Measurements from ENCODE around the gene ARHGAP44.
"Not testable (repeated sequence)": the region's sequence is repeated elsewhere in the genome, so short reads cannot be mapped to it uniquely, and the experiment has no call there.

The ARHGAP44 gene

GRCh38 chr17:12967962-12968361, 178.7 kb downstream of the ARHGAP44 start:
- DNase-seq, result no peak

DNA sequence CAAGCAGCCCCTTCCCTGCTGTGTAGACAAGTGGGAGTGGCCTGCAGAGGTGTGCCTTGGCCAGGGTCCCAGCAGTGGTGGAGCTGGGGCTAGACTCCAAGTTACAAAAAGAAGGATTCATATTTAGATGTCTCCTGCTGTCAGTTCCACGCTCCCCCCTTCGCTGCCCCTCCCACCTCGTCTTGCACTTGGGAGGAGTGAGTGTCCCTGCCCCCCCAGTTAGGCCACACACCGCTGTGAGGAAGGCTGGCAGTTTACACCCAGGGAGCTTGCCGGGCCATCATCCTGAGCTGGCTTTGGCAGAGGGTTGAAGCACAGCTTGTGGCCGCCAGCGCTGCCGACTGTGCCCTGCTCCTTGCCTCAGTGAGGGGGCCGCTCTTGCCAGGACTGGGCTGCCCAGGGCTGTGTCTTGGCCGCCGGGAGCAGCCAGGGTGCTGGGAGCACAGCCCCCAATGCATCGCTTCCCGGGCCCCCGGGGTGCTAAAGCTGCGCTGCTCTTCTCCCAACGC, 184.3 kb downstream of the ARHGAP44 start:
- DNase-seq, result no peak

GRCh38 chr17:12974005-12974531, 184.8 kb downstream of the ARHGAP44 start:
- no peak for DNase-seq

- DNase-seq, result no peak
Measured at GRCh38 chr17:12977008-12977751, 187.9 kb downstream of the ARHGAP44 start.

- not testable (repeated sequence) for DNase-seq
Measured at GRCh38 chr17:12978787-12979186, 189.5 kb downstream of the ARHGAP44 start.

- no peak for DNase-seq
Measured at GRCh38 chr17:12979246-12979645, 189.9 kb downstream of the ARHGAP44 start.

DNA sequence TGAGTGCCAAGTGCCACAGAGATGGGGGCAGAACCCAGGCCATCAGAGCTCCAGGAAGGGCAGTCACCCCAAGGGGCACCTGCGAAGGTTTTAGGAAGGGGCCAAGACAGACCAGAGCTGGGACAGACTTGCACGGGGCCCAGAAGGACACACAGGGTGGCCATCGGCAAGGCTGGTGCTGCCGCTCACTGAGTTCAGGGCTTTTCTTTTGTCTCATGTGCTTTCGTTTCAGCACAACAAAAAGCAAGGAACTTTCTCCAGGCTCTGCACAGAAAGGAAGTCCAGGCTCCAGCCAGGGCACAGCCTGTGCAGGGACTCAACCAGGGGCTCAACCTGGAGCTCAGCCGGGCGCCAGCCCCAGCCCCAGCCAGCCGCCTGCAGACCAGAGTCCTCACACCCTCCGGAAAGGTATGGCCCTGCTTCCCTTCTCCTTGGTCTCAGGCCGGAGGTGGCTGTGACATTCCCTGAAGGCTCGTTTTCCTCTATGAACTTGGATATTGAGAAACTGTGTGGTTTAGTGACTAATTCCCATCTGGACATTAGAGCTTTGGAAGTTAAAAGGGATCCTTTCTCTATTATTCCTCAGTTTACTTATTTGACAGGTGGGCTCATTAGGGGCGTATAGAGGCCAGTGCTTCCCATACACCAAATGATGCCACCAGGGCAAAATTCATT, 190.7 kb downstream of the ARHGAP44 start:
- DNase-seq, result no peak

- DNase-seq, result no peak
Measured at GRCh38 chr17:12982224-12982623, 192.9 kb downstream of the ARHGAP44 start.

GRCh38 chr17:12983991-12984884, 194.9 kb downstream of the ARHGAP44 start:
- DNase-seq, result no peak

- no peak for DNase-seq
Measured at GRCh38 chr17:12985431-12986293, 196.4 kb downstream of the ARHGAP44 start.

- no peak for DNase-seq
Measured at GRCh38 chr17:12987120-12987519, 197.8 kb downstream of the ARHGAP44 start.

DNA sequence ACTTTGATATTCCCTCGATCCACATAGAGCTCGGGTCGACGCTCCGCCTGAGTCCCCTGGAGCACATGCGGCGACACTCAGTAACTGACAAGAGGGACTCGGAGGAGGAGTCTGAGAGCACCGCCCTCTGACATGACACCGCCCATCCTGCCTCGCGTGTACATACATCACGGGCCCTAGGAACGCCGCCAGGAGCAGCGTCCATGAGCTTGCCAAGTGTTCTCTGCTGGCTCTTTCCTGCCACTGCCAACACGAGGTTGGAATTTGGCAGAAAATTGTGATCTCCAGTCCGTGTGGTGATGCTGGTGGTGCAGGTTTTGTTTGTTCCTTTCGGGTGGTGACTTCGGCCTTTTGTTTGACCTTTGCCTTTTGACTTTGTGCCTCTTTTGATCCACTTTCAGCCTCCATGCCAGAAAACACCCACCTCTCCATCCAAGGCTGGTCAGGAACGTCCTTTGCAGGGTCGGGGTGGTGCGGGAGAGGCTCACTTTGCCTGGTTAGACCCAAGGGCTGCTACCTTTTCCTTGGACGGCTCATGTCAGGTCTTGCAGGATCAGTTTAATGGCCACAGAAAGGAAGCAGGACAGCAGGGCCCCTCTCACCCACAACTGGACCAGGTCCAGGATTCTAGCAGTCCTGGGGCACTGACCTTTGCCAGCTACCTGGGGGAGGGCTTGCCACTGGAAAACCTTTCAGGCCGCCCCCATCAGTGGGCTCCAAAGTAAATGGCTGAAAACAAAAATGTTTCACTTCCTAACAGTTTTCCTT, 200.9 kb downstream of the ARHGAP44 start:
- no peak for DNase-seq

DNA sequence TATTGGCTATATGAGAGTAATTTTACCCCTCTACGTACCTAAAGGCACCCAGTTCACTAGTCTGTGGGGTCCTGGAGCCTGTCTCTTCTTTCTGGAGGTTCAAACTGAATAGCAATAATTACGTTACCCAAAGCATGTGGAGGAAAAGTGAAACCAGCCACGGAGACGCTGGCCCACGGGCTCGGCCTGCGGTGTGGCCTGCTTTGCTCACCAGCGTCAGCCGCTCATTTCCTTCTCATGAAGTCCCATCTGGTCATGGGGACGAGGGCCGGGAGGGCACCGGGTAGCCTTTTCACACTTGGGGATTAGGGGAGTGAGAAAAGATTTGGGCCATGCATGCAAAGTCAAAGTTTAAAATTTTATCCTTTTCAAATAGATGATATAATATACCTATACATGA, 201.6 kb downstream of the ARHGAP44 start:
- DNase-seq, result no peak

DNA sequence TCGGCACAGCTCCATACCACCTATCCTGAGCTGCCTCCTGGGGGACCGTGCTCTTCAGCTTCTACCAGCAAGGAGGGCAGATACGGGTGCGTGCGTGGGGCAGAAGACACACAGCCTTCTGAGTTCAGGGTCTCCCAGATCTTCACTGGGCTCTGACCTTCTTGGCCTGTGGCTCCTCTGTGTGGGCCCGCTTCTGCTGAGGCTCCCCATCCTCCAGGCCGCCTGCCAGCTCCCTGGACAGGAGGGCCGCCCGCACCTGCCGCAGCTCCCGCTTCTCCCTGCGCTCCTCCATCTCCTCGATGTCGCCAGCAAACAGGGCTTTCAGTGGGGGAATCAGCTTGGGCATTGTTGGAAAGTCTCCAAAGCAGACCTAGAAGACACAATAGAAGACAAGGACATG, 203.4 kb downstream of the ARHGAP44 start:
- DNase-seq, result no peak

- no peak for DNase-seq
Measured at GRCh38 chr17:12993631-12994030, 204.3 kb downstream of the ARHGAP44 start.

DNA sequence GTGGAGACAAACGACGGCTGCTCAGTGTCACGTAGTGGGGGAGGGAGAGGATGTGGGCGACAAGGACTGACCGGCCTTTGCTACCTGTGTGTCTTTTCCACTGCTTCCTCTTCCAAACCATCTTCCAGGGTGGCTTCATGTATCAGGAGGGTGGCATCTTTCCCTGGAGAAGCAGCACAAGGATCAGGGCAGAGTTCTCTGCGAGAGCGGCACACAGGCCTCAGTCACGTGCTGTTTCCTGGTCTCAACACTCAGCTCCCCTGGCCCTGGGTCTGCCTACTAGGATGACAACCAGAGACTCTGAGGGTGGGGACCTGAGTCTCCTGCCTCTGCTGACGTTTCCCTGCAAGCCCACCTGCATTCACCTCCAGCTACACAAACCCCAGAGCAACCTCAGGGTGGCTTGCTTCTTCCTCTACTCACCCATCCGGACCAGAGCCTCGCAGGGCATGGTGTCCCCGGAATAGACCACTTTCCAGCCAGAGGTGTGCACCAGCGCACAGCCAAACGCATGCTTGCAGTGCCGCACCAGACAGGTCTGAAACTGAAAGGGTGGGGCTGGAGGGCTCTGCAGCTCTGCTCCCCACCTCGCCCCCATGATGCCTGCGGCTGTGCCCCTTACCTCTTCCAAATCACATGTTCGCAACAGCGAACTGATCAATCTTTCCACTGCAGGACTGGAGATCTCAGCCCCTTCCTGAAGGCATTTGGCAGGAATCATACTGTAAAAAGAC, 205.2 kb downstream of the ARHGAP44 start:
- no peak for DNase-seq

DNA sequence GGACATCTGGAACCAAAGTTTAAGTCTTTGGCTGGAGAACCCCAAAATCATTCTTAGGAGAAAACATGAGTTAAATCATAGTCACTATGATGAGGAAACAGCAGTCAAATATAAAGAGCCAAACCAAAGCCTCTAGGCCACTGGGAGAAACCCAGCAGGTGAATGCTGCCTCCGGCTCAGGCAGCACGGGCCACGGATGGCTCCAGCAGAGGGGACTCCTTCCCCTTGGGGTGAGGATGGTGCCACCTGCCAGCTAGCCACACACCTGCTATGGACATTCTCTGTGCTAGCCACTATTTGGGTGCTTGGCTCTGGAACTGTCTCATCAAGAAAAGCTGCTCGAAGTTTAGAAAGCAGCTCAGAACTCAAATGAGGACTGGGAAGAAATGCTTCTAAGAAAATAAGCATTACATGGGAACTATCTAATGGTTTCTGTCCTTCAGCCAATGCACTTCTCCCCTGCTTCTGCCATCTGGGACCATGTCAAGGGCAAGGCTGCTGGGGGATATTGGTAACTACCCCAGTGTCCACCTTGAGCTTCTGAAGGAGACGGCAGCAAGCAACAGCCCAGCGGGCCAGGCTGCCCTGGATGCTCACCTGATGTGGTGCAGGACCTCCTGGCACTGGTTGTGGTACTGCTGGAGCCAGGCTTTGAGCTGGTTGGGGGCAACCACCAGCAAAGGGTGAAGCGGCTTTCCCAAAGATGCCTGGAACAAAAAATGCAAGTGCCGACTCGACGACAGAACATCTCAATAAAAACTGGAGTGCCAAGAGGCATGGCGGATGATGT, 206.0 kb downstream of the ARHGAP44 start:
- no peak for DNase-seq

- DNase-seq, result no peak
Measured at GRCh38 chr17:12995896-12996295, 206.6 kb downstream of the ARHGAP44 start.

DNA sequence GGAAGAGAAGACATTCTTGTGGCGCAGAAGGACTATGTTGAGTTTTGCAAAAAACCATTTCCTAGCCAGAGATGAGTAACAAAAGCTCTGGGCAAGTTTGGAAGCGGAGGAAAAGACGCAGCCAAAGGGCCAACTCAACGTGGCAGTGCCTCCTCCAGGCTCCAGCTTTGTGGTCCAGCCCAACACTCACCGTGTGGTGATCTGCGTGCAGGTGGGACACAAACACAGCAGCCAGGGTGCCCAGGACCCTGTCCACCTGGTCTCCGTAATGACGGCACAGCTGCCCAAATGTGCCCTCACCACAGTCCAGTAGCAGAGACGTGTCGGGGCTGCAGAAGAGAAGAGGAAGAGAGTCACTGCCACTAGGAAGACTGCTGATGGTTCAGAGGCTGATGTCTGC, 207.1 kb downstream of the ARHGAP44 start:
- DNase-seq, result no peak

Data from suppressor macrophage (primary cell).